Breast epithelium (tissue), 4 donors: ENCODE data around the gene CDKL2. TPM values are rescaled to one million over a fixed set of nuclear protein-coding genes. Genes with fewer than 3 reads are reported as not detected.

Experiments used
- DNase-seq, 2 donors: peaks; one replicate each; pipeline ENCODE4 v3.0.0-alpha.2; 2019; ENCODE audit warnings: low spot score in 2 of 2
- H3K27ac ChIP-seq, 2 donors: fragments of 200-600 bp; sonication (generic) in 1 of 2; one replicate each; pipeline ENCODE4 v1.5.1; 2016 to 2019; ENCODE audit warnings: mild to moderate bottlenecking in 1 of 2
- H3K27me3 ChIP-seq, 2 donors: fragments of 200-600 bp; sonication (generic) in 1 of 2; one replicate each; pipeline versions ENCODE4 v1.5.1 to v1.6.0; 2017 to 2019; ENCODE audit warnings: control low read depth in 1 of 2, mild to moderate bottlenecking in 1 of 2
- H3K36me3 ChIP-seq: fragments of 200-600 bp; one replicate; pipeline ENCODE4 v1.5.1; 2019
- H3K4me1 ChIP-seq, 2 donors: fragments of 200-600 bp; sonication (generic); one replicate each; pipeline ENCODE4 v1.5.1; 2016 to 2019; ENCODE audit warnings: control low read depth in 1 of 2
- H3K4me3 ChIP-seq, 3 donors: fragments of 200-600 bp; sonication (generic); 1 replicate in 2 of 3; 2 replicates in 1 of 3; pipeline ENCODE4 v1.5.1; 2016 to 2019; ENCODE audit warnings: mild to moderate bottlenecking in 3 of 3, moderate library complexity in 2 of 3
- H3K9me3 ChIP-seq, 2 donors: fragments of 200-600 bp; sonication (generic) in 1 of 2; one replicate each; pipeline ENCODE4 v1.5.1; 2016 to 2019; ENCODE audit warnings: control low read depth in 1 of 2
- POLR2A ChIP-seq: fragments of 450-650 bp; IDR thresholded peaks from one replicate; pipeline ENCODE4 v1.6.1; 2016; ENCODE audit warnings: antibody characterized with exemption, mild to moderate bottlenecking, moderate library complexity
- POLR2AphosphoS5 ChIP-seq, 3 donors: sonication (generic); formaldehyde crosslinking; IDR thresholded peaks; one replicate each; pipeline ENCODE4 v1.6.1; 2017; ENCODE audit warnings: antibody characterized with exemption in 3 of 3
- intact Hi-C: fragments of 100-400 bp; cut with DNase I; formaldehyde crosslinking; loops from one replicate; pipeline ENCODE4 v1.15.1; 2023; ENCODE audit warnings: low total_unique reads
- total RNA-seq, 3 donors: library from RNA; depleted of rRNA; stranded (reverse); fragments of >200 nt; gene quantifications; one replicate each; pipeline ENCODE4 v1.1.0, GENCODE V29; 2016
- TF ChIP-seq, protein P1 (sequence below), 3 donors: fragments of 450-650 bp; IDR thresholded peaks; one replicate each; pipeline ENCODE4 v1.5.1; 2016 to 2017; ENCODE audit warnings: antibody characterized with exemption in 3 of 3, mild to moderate bottlenecking in 3 of 3, moderate library complexity in 3 of 3

CDKL2 gene
- total RNA-seq, 3 donors from 2014 or later = 0.16 to 2.3 (median 1.6) TPM

DNA sequence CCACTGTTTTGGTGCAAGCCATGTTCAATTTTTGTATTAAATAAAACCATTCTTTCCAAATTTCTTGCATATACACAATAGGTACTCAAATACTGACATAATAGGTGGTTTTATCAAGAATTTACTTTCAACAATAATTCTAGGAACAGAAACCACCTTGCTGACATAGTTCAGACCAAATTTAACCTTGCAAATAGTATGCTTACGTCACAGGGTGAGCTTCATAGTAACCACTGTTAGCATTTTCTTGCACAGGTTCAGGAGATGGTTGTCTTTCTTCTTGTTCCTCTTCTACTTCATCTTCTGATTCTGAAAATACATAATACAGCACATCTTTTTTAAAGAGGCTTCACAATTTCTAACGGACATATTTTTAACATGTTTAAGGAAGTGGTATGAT lies 25.2 kb upstream of the CDKL2 start:
- Histone ChIP-seq H3K4me3 (no peak overlapping the region), H3K27ac (no peak overlapping the region), H3K4me1 (no peaks in the 10 kb centered on the region), H3K36me3 (no peaks in the 10 kb centered on the region), H3K9me3 (no peaks in the 10 kb centered on the region), H3K27me3 (no peaks in the 10 kb centered on the region)
- no peak for DNase-seq
- TF ChIP-seq POLR2A (no peak), POLR2AphosphoS5 (IDR thresholded peaks at IDR 0.05) (no peak)
- TF ChIP-seq, protein P1, sequence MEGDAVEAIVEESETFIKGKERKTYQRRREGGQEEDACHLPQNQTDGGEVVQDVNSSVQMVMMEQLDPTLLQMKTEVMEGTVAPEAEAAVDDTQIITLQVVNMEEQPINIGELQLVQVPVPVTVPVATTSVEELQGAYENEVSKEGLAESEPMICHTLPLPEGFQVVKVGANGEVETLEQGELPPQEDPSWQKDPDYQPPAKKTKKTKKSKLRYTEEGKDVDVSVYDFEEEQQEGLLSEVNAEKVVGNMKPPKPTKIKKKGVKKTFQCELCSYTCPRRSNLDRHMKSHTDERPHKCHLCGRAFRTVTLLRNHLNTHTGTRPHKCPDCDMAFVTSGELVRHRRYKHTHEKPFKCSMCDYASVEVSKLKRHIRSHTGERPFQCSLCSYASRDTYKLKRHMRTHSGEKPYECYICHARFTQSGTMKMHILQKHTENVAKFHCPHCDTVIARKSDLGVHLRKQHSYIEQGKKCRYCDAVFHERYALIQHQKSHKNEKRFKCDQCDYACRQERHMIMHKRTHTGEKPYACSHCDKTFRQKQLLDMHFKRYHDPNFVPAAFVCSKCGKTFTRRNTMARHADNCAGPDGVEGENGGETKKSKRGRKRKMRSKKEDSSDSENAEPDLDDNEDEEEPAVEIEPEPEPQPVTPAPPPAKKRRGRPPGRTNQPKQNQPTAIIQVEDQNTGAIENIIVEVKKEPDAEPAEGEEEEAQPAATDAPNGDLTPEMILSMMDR (IDR thresholded peaks at IDR 0.05) = no peak
- intact Hi-C loops = no loop called here

DNA sequence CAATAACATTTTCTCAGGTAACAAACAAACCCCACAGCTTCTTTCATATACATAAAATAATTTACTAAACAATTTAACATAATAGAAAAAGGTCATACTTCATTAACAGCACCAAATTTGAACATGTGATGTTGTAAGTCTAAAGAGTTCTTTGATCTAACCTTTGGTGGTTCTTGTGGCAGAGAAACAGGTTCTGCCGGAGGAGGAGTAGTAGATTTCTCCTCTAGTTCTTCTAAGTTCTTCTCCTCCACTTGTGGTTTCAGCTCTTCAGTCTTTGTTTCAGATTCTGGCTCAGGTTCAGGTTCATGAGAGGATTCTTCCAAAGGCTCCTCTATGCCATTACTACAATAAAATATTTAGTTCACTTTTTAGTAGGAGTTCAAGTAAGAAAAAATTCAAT lies 24.6 kb upstream of the CDKL2 start:
- Histone ChIP-seq H3K27ac (no peak overlapping the region), H3K9me3 (no peaks in the 10 kb centered on the region), H3K36me3 (no peaks in the 10 kb centered on the region), H3K4me3 (no peak overlapping the region), H3K27me3 (no peaks in the 10 kb centered on the region), H3K4me1 (no peaks in the 10 kb centered on the region)
- intact Hi-C loops = no loop called here
- DNase-seq = no peak
- TF ChIP-seq, protein P1 (IDR thresholded peaks at IDR 0.05) = no peak
- TF ChIP-seq POLR2A = no peak
- TF ChIP-seq POLR2AphosphoS5 (IDR thresholded peaks at IDR 0.05) = no peak

DNA sequence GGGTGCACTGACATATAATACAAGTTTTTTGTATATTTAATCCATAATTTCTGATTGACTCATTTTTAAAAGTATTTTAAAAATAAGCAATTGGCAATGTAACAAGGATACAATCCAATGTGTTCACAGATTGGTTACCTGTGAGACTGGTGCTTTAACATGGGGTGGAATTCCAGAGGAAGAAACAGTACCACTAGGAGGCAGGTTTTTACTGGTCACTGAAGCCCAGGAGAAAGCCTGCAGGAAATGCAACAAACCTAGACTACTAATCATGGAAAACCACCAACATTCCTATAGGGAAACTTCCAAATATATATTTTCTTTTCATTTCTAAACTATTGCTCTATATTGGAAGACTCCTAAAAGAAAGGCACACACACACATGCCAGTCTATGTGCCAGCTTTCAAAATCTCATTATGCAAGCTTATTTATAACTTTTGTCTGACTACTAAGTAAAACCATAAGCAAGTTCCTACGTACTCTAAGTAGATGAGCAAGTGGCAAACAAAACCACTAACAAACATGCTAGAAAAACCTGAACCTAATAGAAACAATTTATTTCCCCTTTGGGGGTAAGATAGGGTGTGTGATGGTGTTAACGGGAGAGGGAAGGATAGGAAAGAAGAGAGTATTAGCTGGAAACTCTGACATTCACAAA lies 23.6 kb upstream of the CDKL2 start:
- Histone ChIP-seq H3K36me3 (no peaks in the 10 kb centered on the region), H3K27me3 (no peaks in the 10 kb centered on the region), H3K4me1 (no peaks in the 10 kb centered on the region), H3K4me3 (no peak overlapping the region), H3K9me3 (no peaks in the 10 kb centered on the region), H3K27ac (no peak overlapping the region)
- TF ChIP-seq POLR2A (no peak), POLR2AphosphoS5 (IDR thresholded peaks at IDR 0.05) (no peak)
- TF ChIP-seq, protein P1 (IDR thresholded peaks at IDR 0.05) = peak in 1 of 3 donors; percentile 24
- intact Hi-C loops = no loop called here
- DNase-seq = no peak

DNA sequence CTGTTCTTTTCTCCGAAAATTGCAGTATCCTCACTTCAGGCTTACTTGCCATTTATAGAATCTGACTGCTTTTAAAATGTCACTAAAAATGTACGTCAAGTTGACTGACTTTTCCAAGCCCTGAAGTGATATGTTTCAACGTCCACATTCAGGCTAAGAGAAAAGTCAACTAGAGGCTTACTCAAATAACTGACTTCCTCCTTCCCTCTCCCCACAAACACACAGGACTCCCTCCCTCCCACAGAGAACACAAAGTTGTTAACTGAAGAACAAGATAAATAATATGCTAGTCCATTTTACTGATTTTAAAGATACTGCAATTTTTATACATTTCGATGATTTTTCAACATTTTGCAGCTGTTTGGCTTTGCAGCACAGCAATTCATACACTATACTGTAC lies 13.8 kb upstream of the CDKL2 start:
- Histone ChIP-seq H3K9me3 (no peaks in the 10 kb centered on the region), H3K4me3 (no peak overlapping the region), H3K27ac (no peak overlapping the region), H3K4me1 (no peaks in the 10 kb centered on the region), H3K27me3 (no peaks in the 10 kb centered on the region), H3K36me3 (peaks cover 2% of the 10 kb centered on the region)
- no peak for TF ChIP-seq POLR2A
- TF ChIP-seq, protein P1 (IDR thresholded peaks at IDR 0.05) = no peak
- TF ChIP-seq POLR2AphosphoS5 (IDR thresholded peaks at IDR 0.05) = no peak
- no peak for DNase-seq
- intact Hi-C loops = no loop called here

DNA sequence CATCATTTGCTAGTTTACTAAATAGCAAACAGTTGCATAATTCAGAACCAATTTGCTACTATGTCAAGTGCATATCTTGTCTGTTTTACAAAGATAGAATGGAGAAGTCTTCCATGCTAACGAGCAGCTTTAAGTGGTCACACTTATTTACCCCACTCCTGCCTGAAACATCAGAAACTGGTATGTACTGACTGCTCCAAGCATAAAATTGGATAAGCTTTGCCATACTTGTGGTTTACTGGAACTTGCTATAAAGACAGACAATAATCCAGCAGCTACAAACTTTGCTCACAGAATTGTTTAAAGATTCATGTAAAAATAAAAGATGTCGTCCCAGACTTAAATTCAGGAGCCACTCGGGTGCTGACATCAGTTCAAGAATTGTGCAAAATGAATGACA lies 13.3 kb upstream of the CDKL2 start:
- no peak overlapping the region for H3K4me3 ChIP-seq
- no peaks in the 10 kb centered on the region for H3K27me3 ChIP-seq
- intact Hi-C loops = no loop called here
- peaks cover 2% of the 10 kb centered on the region for H3K36me3 ChIP-seq
- no peaks in the 10 kb centered on the region for H3K9me3 ChIP-seq
- no peak for DNase-seq
- H3K27ac ChIP-seq = no peak overlapping the region
- no peak for TF ChIP-seq POLR2A
- no peak for TF ChIP-seq POLR2AphosphoS5 (IDR thresholded peaks at IDR 0.05)
- TF ChIP-seq, protein P1 (IDR thresholded peaks at IDR 0.05) = no peak
- H3K4me1 ChIP-seq = no peaks in the 10 kb centered on the region
